ENCODE results near the gene PPIL6. TPM values are rescaled to one million over a fixed set of nuclear protein-coding genes. Genes with fewer than 3 reads are reported as not detected.
"Not testable (repeated sequence)": the region's sequence is repeated elsewhere in the genome, so short reads cannot be mapped to it uniquely, and the experiment has no call there.

Gene PPIL6
- total RNA-seq, 2 donors from 2014 or later, result 6.9 to 9.1 TPM

- Histone ChIP-seq H3K4me3 (no peak overlapping the region), H3K9me3 (no peaks in the 10 kb centered on the region), H3K27me3 (no peaks in the 10 kb centered on the region), H3K4me1 (peaks cover 0 to 8% of the 10 kb centered on the region in 2 donors), H3K27ac (no peak overlapping the region), H3K36me3 (peaks cover 72% of the 10 kb centered on the region)
- TF ChIP-seq CTCF (IDR thresholded peaks at IDR 0.05), result no peak
- no peak for DNase-seq (ENCODE audit: low spot score)
These were observed 69.6 kb downstream of the PPIL6 start for GRCh38 chr6:109370792-109371191.

DNA sequence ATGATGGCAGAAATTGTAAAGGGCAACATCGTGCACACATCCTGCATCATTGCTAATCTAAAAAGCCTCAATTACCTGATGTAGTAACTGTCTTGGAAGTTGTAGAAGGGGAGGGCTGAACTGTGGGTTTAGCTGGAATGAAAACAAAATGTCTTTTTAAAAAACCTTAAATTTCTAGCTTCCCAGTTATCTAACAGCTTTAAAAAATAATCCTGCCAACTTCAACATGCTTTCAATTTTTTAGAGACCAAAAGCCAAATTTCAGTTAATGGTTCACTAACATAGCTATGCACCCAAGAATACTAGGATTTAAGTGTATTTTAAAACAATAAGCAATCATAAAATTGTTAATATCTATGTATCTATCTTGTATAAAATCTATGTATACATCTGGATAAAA, 70.1 kb downstream of the PPIL6 start:
- no peak for TF ChIP-seq CTCF (IDR thresholded peaks at IDR 0.05)
- Histone ChIP-seq H3K9me3 (no peaks in the 10 kb centered on the region), H3K4me3 (no peak overlapping the region), H3K4me1 (peaks cover 0 to 8% of the 10 kb centered on the region in 2 donors), H3K36me3 (peaks cover 68% of the 10 kb centered on the region), H3K27me3 (no peaks in the 10 kb centered on the region), H3K27ac (no peak overlapping the region)
- DNase-seq (ENCODE audit: low spot score), result no peak

DNA sequence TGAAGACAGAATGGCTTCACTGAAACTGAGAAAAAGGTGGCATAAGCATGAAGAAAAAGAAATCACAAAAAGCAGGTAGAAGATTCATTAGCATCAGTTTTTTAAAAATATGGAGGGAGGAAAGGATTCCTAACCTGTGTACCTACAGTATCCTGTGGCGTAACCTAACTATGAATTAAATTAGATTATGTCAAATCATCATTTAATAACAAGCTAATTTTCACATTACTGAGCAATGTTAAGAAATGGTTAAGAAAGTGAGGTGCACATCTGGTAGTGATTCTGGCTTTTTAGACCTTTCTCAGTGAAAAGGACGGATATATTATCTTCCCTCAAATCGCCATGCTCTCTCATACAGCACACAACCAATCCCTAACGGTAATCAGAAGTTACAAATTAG, 70.7 kb downstream of the PPIL6 start:
- Histone ChIP-seq H3K4me1 (peaks cover 0 to 8% of the 10 kb centered on the region in 2 donors), H3K27me3 (no peaks in the 10 kb centered on the region), H3K36me3 (peaks cover 66% of the 10 kb centered on the region), H3K4me3 (no peak overlapping the region), H3K9me3 (no peaks in the 10 kb centered on the region), H3K27ac (no peak overlapping the region)
- no peak for DNase-seq (ENCODE audit: low spot score)
- no peak for TF ChIP-seq CTCF (IDR thresholded peaks at IDR 0.05)

DNA sequence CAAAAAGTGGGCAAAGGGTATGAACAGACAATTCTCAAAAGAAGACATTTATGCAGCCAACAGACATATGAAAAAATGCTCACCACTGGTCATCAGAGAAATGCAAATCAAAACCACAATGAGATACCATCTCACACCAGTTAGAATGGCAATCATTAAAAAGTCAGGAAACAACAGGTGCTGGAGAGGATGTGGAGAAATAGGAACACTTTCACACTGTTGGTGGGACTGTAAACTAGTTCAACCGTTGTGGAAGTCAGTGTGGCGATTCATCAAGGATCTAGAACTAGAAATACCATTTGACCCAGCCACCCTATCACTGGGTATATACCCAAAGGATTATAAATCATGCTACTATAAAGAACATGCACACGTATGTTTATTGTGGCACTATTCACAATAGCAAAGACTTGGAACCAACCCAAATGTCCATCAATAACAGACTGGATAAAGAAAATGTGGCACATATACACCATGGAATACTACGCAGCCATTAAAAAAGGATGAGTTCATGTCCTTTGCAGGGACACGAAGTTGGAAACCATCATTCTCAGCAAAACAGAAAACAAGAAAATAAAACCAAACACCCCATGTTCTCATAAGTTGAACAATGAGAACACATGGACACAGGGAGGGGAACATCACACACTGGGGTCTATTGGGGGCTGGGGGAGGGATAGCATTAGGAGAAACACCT, 75.9 kb downstream of the PPIL6 start:
- H3K27ac ChIP-seq; H3K4me3 ChIP-seq; H3K9me3 ChIP-seq; H3K4me1 ChIP-seq; H3K27me3 ChIP-seq; DNase-seq (ENCODE audit: low spot score): not testable (repeated sequence)
- H3K36me3 ChIP-seq, result peaks cover 53% of the 10 kb centered on the region

DNA sequence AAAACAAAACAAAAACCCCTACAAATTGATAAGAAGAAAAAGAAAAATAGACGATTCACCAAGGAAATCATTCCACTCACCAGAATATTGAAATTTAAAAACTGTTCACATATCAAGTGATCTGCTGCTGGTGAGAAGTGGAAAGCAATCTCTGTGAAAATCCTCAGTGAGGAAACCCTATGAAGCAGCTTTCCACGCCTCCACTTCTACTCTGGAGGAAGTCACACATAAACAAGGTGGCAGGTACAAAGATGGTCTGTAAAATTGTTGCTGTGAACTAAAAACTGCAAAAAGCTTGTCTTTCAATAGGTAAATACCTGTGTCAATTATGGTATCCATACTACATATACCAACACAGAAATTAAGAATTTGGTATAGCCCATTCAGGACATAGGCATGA, 76.7 kb downstream of the PPIL6 start:
- no peak for DNase-seq (ENCODE audit: low spot score)
- no peak overlapping the region for H3K4me3 ChIP-seq
- H3K27ac ChIP-seq, result no peak overlapping the region
- H3K4me1 ChIP-seq, result peaks cover 0 to 9% of the 10 kb centered on the region in 2 donors
- peaks cover 60% of the 10 kb centered on the region for H3K36me3 ChIP-seq
- no peaks in the 10 kb centered on the region for H3K9me3 ChIP-seq
- no peaks in the 10 kb centered on the region for H3K27me3 ChIP-seq
- no peak for TF ChIP-seq CTCF (IDR thresholded peaks at IDR 0.05)

DNA sequence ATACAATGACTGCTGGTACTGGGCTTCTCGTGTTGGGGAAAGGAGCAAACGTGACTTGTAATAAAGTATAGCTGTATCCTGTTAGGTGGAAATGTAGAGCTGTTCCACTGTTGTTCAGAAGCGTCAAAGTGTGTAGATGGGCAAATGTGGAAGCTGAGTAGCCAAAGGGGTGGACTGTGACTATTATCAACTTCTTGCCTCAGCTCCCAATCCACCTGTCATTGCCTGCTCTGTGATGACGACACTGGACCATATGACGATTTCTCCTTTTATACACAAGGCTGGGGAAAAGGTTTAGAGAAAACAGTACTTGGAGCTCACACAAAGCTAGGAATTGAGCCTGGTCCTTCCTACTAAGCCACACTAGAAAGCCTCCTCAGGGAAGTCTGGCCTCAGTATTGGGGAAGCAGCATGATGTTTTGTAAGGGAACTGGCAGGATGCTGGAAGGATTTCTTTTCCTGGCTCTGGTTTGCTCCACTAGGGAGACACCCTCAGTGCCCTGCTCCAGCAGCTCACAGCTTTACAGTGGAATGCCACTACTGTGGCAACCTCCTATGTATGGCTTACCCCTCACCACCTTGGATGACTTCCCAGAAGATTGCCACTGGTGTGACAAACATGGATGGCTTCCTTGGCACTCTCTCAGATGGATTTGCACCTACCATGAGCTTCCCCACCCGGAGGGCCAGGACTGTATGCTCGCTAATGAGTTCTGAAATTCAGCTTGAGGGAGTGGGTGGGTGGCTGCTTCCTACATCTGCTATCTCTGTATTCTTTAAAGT, 78.1 kb downstream of the PPIL6 start:
- H3K4me3 ChIP-seq, result no peak overlapping the region
- peaks cover 0 to 9% of the 10 kb centered on the region in 2 donors for H3K4me1 ChIP-seq
- no peak for DNase-seq (ENCODE audit: low spot score)
- no peak for TF ChIP-seq CTCF (IDR thresholded peaks at IDR 0.05)
- H3K27ac ChIP-seq, result peak overlapping the region; percentile 33 to 42
- peaks cover 46% of the 10 kb centered on the region for H3K36me3 ChIP-seq
- no peaks in the 10 kb centered on the region for H3K9me3 ChIP-seq
- no peaks in the 10 kb centered on the region for H3K27me3 ChIP-seq
